Esophagus squamous epithelium (tissue), 4 donors: ENCODE measurements around the gene SLC1A4.

ENCODE experiments used
- CTCF ChIP-seq, 6 experiments: fragments of 450-650 bp in 4 of 6; fragments of 200-600 bp in 2 of 6; sonication (generic) in 2 of 6; IDR thresholded peaks; one replicate each; pipeline ENCODE4 v1.5.1; 2016 to 2019; ENCODE audit warnings: antibody characterized with exemption in 6 of 6, mild to moderate bottlenecking in 4 of 6, moderate library complexity in 4 of 6
- POLR2A ChIP-seq, 4 donors: fragments of 450-650 bp; IDR thresholded peaks; one replicate each; pipeline ENCODE4 v1.6.1; 2017; ENCODE audit warnings: antibody characterized with exemption in 4 of 4, mild to moderate bottlenecking in 4 of 4, moderate library complexity in 3 of 4

DNA sequence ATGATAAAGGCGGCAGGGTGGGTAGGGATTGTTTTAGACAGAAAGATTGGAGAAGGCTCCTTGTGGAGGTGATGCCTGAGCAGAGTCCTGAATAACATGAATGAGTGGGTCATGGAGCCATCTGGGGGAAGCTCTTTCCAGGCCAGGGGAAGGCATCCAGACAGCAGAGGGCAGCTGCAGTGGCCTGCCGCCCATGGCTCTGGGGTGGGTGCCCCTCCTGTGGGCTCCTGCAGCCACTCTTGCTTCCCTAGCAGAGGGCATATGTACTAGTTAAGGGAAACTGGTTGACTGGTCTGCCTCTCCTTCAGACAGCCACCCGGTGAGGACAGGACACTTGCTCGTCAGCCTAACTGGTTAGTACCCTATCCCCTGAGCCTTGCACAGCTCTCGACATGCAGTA lies 46.5 kb upstream of the SLC1A4 start:
- TF ChIP-seq POLR2A (IDR thresholded peaks at IDR 0.05) (no peak), CTCF (IDR thresholded peaks at IDR 0.05) (no peak)
